ENCODE results near the gene HAPLN2.

The HAPLN2 gene

DNA sequence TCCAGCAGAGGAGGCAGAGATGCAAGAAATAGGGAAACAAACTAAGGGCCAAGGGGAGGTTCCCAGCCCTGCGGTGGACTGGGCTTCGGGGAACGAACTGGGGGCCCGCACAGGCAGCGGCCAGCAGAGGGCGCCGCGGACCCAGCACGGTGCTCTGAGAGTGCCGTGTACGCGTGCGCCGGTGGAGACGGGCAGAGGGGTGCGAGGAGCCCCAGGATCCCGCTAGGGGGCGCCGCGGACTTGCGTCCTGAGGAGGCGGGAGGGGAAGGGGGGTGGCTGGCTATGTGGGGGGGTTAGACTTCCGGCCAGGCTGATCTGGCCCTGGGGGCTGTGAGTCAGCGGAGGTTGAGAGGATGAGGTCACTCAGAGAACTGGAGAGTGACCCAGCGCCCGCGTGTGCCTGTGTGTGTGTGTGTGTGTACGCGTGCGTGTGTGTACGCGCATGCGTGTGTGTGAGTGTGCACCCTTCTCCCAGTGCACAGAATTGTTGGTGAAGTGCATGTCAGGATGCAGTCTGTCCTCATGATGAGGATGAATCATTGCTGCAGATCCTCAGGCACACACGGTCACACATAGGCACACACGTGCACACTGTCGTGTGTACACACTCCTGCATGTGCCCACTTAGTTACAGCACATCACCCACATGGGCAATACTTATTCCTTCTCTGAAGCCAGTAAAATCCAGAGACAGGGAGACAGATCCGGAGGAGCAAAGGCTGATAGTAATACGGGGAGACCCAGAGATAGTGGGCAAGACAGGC lies 41.0 kb downstream of the HAPLN2 start:
- TF ChIP-seq CTCF (conservative IDR thresholded peaks at IDR 0.05; ENCODE audit: control insufficient read depth, insufficient read depth, low read depth, low read length) = peak; percentile 74
- H3K4me3 ChIP-seq (ENCODE audit: control insufficient read depth, low read depth, low read length) = no peak overlapping the region
- peak; percentile 98 for DNase-seq (ENCODE audit: low read depth)

GRCh38 chr1:156660752-156661112 lies 41.5 kb downstream of the HAPLN2 start:
- no peak for DNase-seq (ENCODE audit: low read depth)
- no peak overlapping the region for H3K4me3 ChIP-seq (ENCODE audit: control insufficient read depth, low read depth, low read length)
- no peak for TF ChIP-seq CTCF (conservative IDR thresholded peaks at IDR 0.05; ENCODE audit: control insufficient read depth, insufficient read depth, low read depth, low read length)

DNA sequence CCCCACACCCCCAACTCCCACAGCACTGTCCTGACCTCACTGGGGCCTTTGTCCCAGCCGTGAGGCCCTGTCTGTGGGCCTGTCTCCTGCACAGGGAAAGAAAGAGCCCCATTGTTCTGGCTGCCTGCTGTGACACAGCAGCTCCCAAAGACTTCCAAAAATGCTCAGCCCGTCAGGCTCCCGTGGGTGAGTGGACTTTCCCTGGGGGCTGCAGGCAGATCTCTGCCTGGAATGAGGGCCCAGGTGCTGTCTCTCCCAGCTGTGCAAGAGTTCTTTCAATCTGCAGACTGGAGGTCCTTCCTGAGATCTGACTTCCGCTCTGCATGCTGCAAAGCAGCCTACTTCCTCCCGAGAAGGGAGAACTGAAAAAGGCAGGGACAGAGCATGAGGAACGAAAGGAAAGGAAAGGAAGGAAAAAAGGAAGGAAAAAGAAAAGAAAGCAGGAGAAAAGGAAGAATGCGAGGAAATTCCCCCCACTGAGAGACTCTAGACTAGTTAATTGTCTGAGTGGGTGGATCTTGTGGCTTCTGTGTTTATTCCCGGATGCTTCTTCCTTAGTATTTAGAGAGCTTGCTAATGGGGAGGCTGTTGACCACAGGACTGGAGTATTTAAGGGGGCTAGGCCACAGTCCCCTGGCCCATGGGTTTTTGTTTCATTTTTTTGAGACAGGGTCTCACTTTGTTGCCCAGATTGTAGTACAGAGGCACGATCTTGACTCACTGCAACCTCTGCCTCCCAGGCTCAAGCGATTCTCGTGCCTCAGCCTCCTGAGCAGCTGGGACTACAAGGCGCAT lies 43.0 kb downstream of the HAPLN2 start:
- no peak for TF ChIP-seq CTCF (conservative IDR thresholded peaks at IDR 0.05; ENCODE audit: control insufficient read depth, insufficient read depth, low read depth, low read length)
- peak; percentile 28 for DNase-seq (ENCODE audit: low read depth)
- H3K4me3 ChIP-seq (ENCODE audit: control insufficient read depth, low read depth, low read length) = no peak overlapping the region

DNA sequence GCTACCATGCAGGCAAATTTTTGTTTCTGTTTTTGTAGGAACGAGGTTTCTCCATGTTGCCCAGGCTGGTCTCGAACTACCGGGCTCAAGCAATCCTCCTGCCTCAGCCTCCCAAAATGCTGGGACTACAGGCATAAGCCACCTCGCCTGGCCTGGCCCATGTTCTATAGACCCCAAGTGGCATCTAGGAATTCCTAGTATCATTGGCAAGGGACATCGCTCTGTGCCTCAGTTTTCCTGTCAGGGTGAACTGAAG lies 43.5 kb downstream of the HAPLN2 start:
- DNase-seq (ENCODE audit: low read depth) = no peak
- no peak for TF ChIP-seq CTCF (conservative IDR thresholded peaks at IDR 0.05; ENCODE audit: control insufficient read depth, insufficient read depth, low read depth, low read length)
- H3K4me3 ChIP-seq (ENCODE audit: control insufficient read depth, low read depth, low read length) = no peak overlapping the region

- TF ChIP-seq CTCF (conservative IDR thresholded peaks at IDR 0.05; ENCODE audit: control insufficient read depth, insufficient read depth, low read depth, low read length) = no peak
- peak; percentile 36 for DNase-seq (ENCODE audit: low read depth)
- H3K4me3 ChIP-seq (ENCODE audit: control insufficient read depth, low read depth, low read length) = no peak overlapping the region
Measured at GRCh38 chr1:156663178-156663577, 44.0 kb downstream of the HAPLN2 start.

DNA sequence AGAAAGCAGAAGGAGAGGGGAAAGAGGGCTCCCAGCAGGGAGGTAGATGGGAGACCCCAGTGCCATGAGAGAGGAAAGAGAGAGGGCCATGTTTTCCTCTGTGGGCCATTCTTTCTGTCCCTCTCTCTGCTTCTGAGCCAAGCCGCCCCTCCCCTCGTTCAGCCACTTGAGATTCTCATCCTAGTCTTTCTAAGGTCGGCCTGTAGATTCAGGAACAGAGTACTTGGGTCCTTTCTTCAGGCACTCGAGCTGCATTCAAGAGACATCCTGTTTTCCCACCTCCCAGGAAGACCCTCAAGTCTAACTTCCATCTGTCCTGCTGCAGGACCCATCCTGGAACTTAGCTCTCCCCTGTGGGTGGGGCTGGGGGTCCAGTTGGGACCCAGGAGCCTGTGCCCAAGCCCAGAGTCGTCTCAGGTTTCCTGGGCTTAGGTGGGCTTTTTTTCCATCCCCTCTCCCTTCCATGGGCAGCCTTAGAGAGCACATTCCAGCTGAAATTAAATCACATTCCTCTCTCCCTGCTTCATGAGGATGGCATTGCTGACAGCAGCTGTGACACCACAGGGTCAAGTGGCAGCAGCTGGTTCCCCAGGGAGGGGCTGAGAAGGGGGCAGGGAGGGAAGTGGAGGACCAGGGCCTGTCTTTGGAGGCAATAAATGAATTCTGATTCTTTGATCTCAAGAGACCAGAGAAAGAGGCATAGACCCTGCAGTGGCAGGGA lies 45.0 kb downstream of the HAPLN2 start:
- DNase-seq (ENCODE audit: low read depth) = no peak
- TF ChIP-seq CTCF (conservative IDR thresholded peaks at IDR 0.05; ENCODE audit: control insufficient read depth, insufficient read depth, low read depth, low read length) = no peak
- no peak overlapping the region for H3K4me3 ChIP-seq (ENCODE audit: control insufficient read depth, low read depth, low read length)
